GM18951 (cell line): ENCODE results near the gene EFNA1.
A peak's percentile ranks its signal among the peaks of the same experiment; 100 is the strongest.
"Not testable (repeated sequence)": the region's sequence is repeated elsewhere in the genome, so short reads cannot be mapped to it uniquely, and the experiment has no call there.

Experiments
- POLR2A ChIP-seq: IDR thresholded peaks from 4 replicates; pipeline ENCODE4 v1.6.1; 2011; ENCODE audit warnings: mild to moderate bottlenecking; ENCODE audit not compliant: insufficient read length, insufficient read depth; ENCODE audit errors: extremely low read depth
- in situ Hi-C: fragments of 300-500 bp; cut with MboI; formaldehyde crosslinking; loops from one replicate; pipeline ENCODE4 v1.12.0; 2022; ENCODE audit warnings: low sequenced_read_pairs, mixed read lengths, inconsistent platforms; ENCODE audit not compliant: unreplicated experiment

Gene EFNA1

GRCh38 chr1:155137154-155137949 lies 9.7 kb downstream of the EFNA1 start:
- in situ Hi-C loops, result no loop called here
- TF ChIP-seq POLR2A, result no peak

DNA sequence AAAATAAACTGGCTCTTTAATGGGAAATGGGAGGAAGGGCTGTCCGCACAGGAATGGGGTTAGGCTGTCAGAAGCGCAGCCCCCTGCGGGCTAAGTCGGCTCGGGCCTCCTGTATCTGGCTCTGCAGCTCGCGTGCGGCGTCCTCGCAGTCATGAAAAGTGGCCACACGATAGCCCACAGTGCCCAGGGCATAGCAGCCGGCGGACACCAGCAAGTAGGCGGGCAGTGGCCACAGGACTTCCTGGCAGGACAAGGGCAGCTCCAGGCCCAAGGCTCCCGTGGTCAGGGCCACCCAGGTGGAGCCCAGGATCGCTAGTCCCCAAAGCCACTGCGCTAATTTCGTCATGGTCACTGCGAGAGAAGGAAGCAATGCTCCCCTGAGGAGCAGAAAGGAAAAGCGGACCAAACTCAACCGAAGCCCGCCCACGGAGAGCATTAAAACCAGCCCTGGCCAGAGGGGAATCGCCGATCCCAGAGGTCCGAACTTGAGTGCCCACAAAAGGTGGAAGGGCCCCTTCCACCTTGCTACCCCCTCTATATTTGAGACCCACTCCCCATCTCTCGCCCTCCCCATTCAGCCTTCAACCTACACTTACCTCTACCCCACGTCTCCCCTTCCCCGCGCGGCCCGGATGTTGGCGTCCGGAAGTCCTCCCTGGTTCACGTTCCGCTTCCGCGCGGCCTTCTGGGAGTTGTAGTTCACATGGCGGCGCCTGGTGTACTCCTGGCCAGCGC lies 12.4 kb downstream of the EFNA1 start, which contains the start of gene DPM3:
Gene DPM3 (minus strand): TSS at position 637 of the 735 bp plus-strand sequence. CDS start 291 bp downstream, at position 346.
- TF ChIP-seq POLR2A, result peak; percentile 75
- in situ Hi-C loops, result no loop called here

DNA sequence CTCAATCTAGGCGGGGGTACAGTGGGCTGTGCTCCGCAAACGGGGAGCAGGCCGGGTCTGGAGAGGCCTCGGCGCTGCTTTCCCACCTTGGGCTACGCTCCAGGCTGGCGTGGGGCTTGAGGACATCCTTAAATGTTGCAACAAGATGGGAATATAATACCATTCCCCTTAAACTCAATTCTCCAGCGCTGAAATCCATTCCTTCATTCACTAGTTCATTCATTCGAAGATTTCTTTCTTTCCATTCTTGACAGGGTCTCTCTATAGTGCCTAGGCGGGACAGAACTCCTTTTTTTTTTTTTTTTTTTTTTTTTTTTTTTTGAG lies 12.9 kb downstream of the EFNA1 start:
- in situ Hi-C loops, result no loop called here
- TF ChIP-seq POLR2A, result no peak

DNA sequence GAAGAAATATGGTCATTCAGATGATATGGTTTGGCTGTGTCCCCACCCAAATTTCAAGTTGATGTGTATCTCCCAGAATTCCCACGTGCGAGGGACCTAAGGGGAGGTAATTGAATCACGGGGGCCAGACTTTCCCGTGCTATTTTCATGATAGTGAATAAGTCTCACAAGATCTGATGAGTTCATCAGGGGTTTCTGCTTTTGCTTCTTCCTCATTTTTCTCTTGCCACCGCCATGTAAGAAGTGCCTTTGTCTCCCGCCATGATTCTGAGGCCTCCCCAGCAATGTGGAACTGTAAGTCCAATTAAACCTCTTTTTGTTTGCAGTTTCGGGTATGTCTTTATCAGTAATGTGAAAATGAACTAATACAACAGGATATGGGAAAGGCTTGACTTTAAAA lies 14.1 kb downstream of the EFNA1 start:
- in situ Hi-C loops, result no loop called here
- no peak for TF ChIP-seq POLR2A

GRCh38 chr1:155145491-155145890 lies 17.8 kb downstream of the EFNA1 start:
- in situ Hi-C loops, result no loop called here
- no peak for TF ChIP-seq POLR2A

DNA sequence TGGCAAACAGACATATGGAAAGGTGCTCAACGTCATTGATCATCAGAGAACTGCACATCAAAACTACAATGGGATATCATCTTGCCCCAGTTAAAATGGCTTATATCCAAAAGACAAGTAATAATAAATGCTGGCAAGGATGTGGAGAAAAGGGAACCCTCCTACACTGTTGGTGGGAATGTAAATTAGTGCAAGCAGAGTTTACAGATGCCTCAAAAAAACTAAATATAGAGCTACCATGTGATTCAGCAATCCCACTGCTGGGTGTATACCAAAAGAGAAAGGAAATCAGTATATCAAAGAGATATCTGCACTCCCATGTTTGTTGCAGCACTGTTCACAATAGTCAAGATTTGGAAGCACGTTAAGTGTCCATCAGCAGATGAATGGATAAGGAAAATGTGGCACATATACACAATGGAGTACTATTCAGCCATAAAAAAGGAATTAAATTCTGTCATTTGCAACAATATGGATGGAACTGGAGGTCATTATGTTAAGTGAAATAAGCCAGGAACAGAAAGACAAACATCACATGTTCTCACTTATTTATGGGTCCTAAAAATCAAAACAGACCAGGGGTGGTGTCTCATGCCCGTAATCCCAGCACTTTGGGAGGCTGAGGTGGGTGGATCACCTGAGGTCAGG lies 28.4 kb downstream of the EFNA1 start:
- in situ Hi-C loops, result not testable (repeated sequence)

- in situ Hi-C loops, result no loop called here
These were observed 31.3 kb downstream of the EFNA1 start for GRCh38 chr1:155158991-155159390.

GRCh38 chr1:155160128-155160527 lies 32.5 kb downstream of the EFNA1 start:
- TF ChIP-seq POLR2A, result no peak
- in situ Hi-C loops, result no loop called here

More at GRCh38 chr1:155158991-155159390, 31.3 kb downstream of the EFNA1 start:
- no peak for TF ChIP-seq POLR2A

DNA sequence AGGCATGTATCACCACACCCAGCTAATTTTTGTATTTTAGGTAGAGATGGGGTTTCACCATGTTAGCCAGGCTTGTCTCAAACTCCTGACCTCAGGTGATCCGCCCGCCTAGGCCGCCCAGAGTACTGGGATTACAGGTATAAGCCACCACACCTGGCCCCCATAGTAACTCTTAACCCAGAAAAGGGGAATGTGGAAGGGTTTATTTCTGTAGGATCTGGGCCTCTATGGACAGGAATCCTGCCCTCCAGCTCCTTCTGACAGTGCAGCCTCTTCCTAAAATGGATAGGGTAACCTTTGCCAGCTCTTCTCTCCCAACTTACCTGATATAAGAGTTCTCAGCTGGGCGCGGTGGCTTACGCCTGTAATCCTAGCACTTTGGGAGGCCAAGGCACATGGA lies 35.0 kb downstream of the EFNA1 start:
- in situ Hi-C loops, result not testable (repeated sequence)

GRCh38 chr1:155163785-155164184 lies 36.1 kb downstream of the EFNA1 start:
- in situ Hi-C loops, result not testable (repeated sequence)

GRCh38 chr1:155164625-155165024 lies 36.9 kb downstream of the EFNA1 start:
- in situ Hi-C loops, result not testable (repeated sequence)

DNA sequence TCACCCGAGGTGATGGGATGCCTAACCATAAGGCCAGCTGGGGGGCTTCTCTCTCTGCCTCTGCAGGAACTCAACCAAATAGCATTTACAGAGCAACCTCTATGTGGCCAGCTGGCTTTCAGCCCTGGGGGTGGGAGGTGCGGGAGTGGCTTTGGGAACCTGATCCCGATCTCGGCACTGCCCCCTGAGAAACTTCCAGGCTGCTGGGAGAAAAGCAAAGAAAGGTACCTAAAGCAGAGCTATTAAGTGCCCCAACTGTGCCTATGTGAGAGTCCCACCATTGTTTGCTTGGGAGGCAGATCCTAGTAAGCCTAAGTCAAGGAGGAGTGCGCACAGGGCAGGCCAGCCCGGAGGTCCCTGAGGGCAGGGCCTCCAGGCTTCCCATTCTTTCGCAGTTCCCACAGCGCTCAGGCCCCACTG lies 38.4 kb downstream of the EFNA1 start:
- in situ Hi-C loops, result no loop called here
- no peak for TF ChIP-seq POLR2A

DNA sequence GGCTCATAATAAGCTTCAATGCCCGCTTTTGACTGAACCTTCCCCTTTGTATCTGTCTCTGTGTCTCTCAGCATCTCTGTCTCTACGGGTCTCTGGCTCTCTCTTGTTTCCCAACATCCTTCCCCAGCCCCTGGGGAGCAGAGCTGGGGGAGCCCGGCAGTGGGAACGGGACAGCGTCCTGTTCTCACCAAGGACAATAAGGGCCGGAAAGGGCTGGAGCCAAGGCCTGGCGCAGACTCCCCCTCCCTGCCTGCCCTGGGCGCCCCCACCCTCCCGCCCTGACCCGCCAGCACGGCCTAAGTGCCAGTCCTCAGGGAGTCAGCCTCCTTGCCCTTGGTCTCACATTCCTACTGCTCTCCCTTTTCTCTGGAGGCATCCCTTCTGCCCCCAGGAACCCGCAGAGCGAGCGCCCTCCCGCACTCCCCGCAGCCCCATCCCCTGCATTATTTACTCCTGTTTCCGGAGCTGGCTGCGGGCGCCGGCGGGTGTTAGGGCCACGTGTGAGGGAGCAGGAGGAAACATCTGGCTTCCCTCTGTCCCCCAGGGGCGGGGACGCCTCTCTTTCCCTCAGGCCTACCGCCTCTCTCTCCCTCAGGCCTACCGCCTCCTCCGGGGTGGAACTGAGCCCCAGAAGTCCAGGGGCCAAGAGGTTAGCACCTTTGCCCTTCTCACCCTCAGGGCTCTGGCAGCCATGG lies 38.9 kb downstream of the EFNA1 start:
- TF ChIP-seq POLR2A, result no peak
- in situ Hi-C loops, result no loop called here
